ENCODE measurements around the gene SPACA9.

SPACA9 gene

GRCh38 chr9:132863096-132863495 lies 15.6 kb upstream of the SPACA9 start:
- no peak for DNase-seq (ENCODE audit: extremely low read depth, low read depth)
- no peak for TF ChIP-seq CTCF (IDR thresholded peaks at IDR 0.05; ENCODE audit: low read depth, low read length, missing control alignments)
- no peak overlapping the region for H3K4me3 ChIP-seq (replicated peaks; ENCODE audit: low read depth, low read length)

DNA sequence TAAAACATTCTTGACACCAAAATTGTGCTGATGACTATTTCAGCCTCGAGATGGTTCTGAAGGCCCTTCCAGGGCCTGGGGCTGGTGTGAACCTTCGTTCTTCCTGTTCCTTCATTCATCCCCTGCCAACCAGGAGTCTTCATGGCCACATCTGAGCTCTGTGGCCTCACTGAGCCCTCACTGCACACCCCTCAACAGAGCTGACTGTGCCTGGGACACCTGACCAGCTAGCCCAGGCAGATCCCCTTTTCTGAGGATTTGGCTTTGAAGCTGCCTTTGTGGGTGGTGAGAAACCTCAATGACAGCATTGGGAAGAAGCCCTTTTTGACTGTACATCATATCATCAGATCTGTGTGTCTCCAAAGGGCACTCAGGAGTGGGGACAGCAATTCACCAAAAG lies 14.4 kb upstream of the SPACA9 start:
- H3K4me3 ChIP-seq (replicated peaks; ENCODE audit: low read depth, low read length), result no peak overlapping the region
- TF ChIP-seq CTCF (IDR thresholded peaks at IDR 0.05; ENCODE audit: low read depth, low read length, missing control alignments), result no peak
- no peak for DNase-seq (ENCODE audit: extremely low read depth, low read depth)

DNA sequence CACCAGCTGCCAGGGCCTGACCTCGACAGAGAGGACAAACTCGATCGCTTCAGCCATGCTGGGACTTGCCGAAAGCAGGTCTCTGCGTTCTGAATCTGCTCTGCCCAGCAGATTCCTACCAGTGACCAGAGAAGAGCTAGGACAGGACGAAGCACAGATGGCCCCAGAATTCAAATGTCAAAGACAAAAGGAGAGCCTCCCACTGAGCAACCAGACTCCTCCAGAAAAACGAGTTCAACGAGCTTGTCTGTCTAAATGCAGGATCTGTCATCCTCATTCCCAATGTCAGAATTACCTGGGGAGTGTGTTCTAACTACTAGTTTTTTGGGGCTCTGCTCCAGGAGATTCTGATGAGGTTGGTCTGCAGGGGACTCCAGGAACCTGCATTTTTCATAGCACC lies 14.0 kb upstream of the SPACA9 start:
- DNase-seq (ENCODE audit: extremely low read depth, low read depth), result no peak
- TF ChIP-seq CTCF (IDR thresholded peaks at IDR 0.05; ENCODE audit: low read depth, low read length, missing control alignments), result no peak
- no peak overlapping the region for H3K4me3 ChIP-seq (replicated peaks; ENCODE audit: low read depth, low read length)

GRCh38 chr9:132866898-132867297 lies 11.8 kb upstream of the SPACA9 start:
- TF ChIP-seq CTCF (IDR thresholded peaks at IDR 0.05; ENCODE audit: low read depth, low read length, missing control alignments), result no peak
- no peak overlapping the region for H3K4me3 ChIP-seq (replicated peaks; ENCODE audit: low read depth, low read length)
- no peak for DNase-seq (ENCODE audit: extremely low read depth, low read depth)

DNA sequence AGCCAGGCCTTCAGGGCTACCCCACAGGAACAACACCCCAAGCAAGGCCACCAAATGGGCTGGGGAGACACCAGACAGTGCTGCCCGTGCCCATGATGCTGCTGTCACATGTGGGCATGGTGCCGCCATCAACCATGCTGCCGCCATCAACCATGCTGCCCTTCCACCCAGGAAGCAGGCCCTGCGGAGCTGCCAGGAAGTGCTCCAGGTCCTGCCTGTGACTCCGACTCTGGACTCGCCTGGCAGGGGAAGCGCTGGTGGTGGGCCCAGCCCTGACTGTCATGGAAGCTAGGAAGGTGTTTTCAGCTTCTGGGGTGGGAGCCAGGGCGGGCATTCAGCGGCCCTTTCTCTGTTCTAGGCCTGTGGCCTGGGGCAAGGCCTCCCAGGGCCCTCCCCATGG lies 9.4 kb upstream of the SPACA9 start:
- no peak for TF ChIP-seq CTCF (IDR thresholded peaks at IDR 0.05; ENCODE audit: low read depth, low read length, missing control alignments)
- DNase-seq (ENCODE audit: extremely low read depth, low read depth), result no peak
- no peak overlapping the region for H3K4me3 ChIP-seq (replicated peaks; ENCODE audit: low read depth, low read length)

GRCh38 chr9:132873403-132873802 lies 5.3 kb upstream of the SPACA9 start:
- no peak for TF ChIP-seq CTCF (IDR thresholded peaks at IDR 0.05; ENCODE audit: low read depth, low read length, missing control alignments)
- no peak overlapping the region for H3K4me3 ChIP-seq (replicated peaks; ENCODE audit: low read depth, low read length)
- DNase-seq (ENCODE audit: extremely low read depth, low read depth), result no peak

DNA sequence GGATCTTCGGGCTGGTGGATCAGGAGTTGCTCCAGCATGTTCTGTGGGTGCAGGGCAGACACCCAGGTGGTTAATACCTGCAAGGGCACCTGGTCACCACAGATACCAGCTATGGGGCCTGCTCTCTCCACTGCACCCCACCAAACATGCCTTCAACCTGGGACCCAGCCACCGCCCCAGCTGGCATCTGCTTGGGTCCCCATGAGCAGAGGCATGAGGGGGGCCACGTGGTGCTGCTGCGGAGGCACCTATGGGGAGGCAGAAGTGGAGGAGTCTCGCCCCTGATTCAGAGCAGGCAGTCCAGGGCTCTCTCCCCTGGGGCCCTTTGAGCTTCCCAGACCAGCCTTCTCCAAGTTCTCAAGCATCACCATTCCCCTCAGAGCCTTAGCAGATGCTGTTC lies 3.5 kb upstream of the SPACA9 start:
- no peak for TF ChIP-seq CTCF (IDR thresholded peaks at IDR 0.05; ENCODE audit: low read depth, low read length, missing control alignments)
- no peak for DNase-seq (ENCODE audit: extremely low read depth, low read depth)

More for the DNA sequence above, 3.5 kb upstream of the SPACA9 start:
- no peak overlapping the region for H3K4me3 ChIP-seq (replicated peaks; ENCODE audit: low read depth, low read length)
